Activated naive CD4-positive, alpha-beta T cell treated with anti-CD3 and anti-CD28 coated beads for 36 hours (primary cell): ENCODE data around the gene HELZ2. TPM values are rescaled to one million over a fixed set of nuclear protein-coding genes. Genes with fewer than 3 reads are reported as not detected.

ENCODE experiments used
- CTCF ChIA-PET: fragments of 350-600 bp; sonication (Branson Sonifier 250); formaldehyde crosslinking; loops from one replicate; lab custom pipeline; 2021; ENCODE audit warnings: antibody characterized with exemption; lab: Charles Lee
- DNase-seq: peaks from one replicate; pipeline ENCODE4 v3.0.0-alpha.2; 2020
- H3K27ac Mint-ChIP-seq: one replicate; pipeline ENCODE4 v1.8.0; 2021; ENCODE audit warnings: mild to moderate bottlenecking, mixed read lengths
- H3K27me3 Mint-ChIP-seq: one replicate; pipeline ENCODE4 v1.8.0; 2021; ENCODE audit warnings: low read depth, mixed read lengths
- H3K36me3 Mint-ChIP-seq: one replicate; pipeline ENCODE4 v1.8.0; 2021; ENCODE audit warnings: low read depth, mixed read lengths
- H3K4me1 Mint-ChIP-seq: one replicate; pipeline ENCODE4 v1.8.0; 2021; ENCODE audit warnings: low read depth, mixed read lengths
- H3K4me3 Mint-ChIP-seq: one replicate; pipeline ENCODE4 v1.8.0; 2021; ENCODE audit warnings: mild to moderate bottlenecking, moderate library complexity, mixed read lengths
- H3K9me3 Mint-ChIP-seq: one replicate; pipeline ENCODE4 v1.8.0; 2021; ENCODE audit warnings: mixed read lengths
- intact Hi-C: fragments of 100-400 bp; cut with micrococcal nuclease; formaldehyde crosslinking; loops from one replicate; pipeline ENCODE4 v1.15.1; 2023
- total RNA-seq, 2 experiments: library from RNA; stranded (reverse); gene quantifications; one replicate each; pipeline ENCODE4 v1.2.3, GENCODE V29; 2021

HELZ2 gene
- total RNA-seq, 2 experiments from 2014 or later: 20.0 to 20.4 TPM

- no peak overlapping the region for H3K27ac Mint-ChIP-seq
- no peak for DNase-seq
- CTCF ChIA-PET: no interaction called here
- peaks cover 9% of the 10 kb centered on the region for H3K4me1 Mint-ChIP-seq
- no peak overlapping the region for H3K4me3 Mint-ChIP-seq
- intact Hi-C loops: no loop called here
- H3K36me3 Mint-ChIP-seq: peaks cover 20% of the 10 kb centered on the region
- H3K9me3 Mint-ChIP-seq: no peaks in the 10 kb centered on the region
- H3K27me3 Mint-ChIP-seq: no peaks in the 10 kb centered on the region
Observed at GRCh38 chr20:63592661-63593060, 18.6 kb upstream of the HELZ2 start.

GRCh38 chr20:63591786-63592355 lies 17.8 kb upstream of the HELZ2 start:
- no peak overlapping the region for H3K4me3 Mint-ChIP-seq
- CTCF ChIA-PET: no interaction called here
- intact Hi-C loops: no loop called here
- no peak for DNase-seq
- no peak overlapping the region for H3K27ac Mint-ChIP-seq
- no peaks in the 10 kb centered on the region for H3K27me3 Mint-ChIP-seq
- H3K9me3 Mint-ChIP-seq: no peaks in the 10 kb centered on the region
- H3K36me3 Mint-ChIP-seq: peaks cover 20% of the 10 kb centered on the region
- H3K4me1 Mint-ChIP-seq: peaks cover 16% of the 10 kb centered on the region

DNA sequence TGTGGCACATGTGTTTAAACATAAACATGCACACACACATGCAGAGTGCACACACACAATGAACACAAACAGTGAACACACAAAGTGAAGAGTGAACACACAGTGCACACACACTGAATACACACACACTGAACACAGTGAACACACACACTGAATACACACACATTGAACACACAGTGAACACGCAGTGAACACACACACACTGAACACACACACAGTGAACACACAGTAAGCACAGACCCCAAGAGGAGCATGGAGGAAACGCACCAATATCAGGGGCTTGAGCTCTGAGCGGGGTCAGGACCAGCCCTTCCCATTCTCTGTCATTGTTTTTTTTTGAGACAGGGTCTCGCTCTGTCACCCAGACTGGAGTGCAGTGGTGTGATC lies 17.1 kb upstream of the HELZ2 start:
- Mint-ChIP-seq H3K4me3 (no peak overlapping the region), H3K27me3 (no peaks in the 10 kb centered on the region), H3K27ac (no peak overlapping the region), H3K9me3 (no peaks in the 10 kb centered on the region), H3K4me1 (peaks cover 16% of the 10 kb centered on the region), H3K36me3 (peaks cover 20% of the 10 kb centered on the region)
- CTCF ChIA-PET: no interaction called here
- DNase-seq: no peak
- intact Hi-C loops: no loop called here

- Mint-ChIP-seq H3K4me1 (peaks cover 16% of the 10 kb centered on the region), H3K9me3 (no peaks in the 10 kb centered on the region), H3K27me3 (no peaks in the 10 kb centered on the region), H3K36me3 (peaks cover 20% of the 10 kb centered on the region), H3K4me3 (no peak overlapping the region), H3K27ac (no peak overlapping the region)
- no peak for DNase-seq
- CTCF ChIA-PET: no interaction called here
- intact Hi-C loops: no loop called here
Observed at GRCh38 chr20:63590218-63591146, 16.4 kb upstream of the HELZ2 start.

DNA sequence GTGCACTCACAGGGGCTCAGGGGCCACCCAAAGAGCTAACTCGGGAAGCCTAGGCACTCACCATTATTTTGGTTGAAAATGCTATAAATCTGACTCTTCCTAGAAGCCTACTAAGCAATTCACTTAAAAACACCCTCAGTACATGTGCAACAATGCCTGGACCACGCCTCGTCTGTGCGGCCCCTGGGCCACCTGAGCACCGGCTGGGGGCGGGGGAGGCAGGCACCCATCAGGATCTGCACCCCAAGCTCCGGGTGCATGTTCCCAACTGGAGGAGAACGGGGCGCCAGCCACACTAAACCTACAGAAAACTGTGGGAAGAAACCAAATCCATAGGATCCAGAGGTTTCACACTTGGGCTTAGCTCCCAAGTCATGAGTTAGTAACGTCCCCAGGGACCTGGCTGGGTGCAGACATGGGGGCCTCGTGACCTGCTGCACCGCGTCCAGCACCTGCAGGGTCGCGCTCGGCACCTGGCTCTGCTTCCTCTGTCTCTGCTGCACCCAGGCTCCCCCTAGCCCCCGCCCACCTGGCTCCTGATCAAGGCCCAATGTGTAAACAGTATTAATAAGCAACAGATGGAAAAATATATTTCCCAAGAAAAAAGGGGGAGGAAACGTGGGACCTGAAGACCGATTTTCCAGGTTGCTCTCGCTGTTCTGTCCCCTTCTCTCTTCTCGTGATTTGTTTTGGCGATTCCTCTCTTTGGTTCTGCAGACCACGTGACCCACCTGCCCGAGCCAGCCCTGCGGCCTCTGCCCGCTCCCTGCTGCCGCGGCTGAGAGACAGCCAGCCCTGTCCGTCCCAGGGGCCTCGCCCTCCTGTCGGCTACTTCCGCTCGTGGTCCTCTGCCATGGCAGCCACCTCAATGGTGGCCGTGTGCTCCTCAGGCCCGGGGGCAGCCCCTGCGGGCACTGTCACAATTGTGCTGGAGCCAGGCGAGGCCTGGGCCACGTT lies 15.5 kb upstream of the HELZ2 start:
- DNase-seq: no peak
- H3K27me3 Mint-ChIP-seq: no peaks in the 10 kb centered on the region
- H3K9me3 Mint-ChIP-seq: no peaks in the 10 kb centered on the region
- intact Hi-C loops: no loop called here
- peaks cover 16% of the 10 kb centered on the region for H3K36me3 Mint-ChIP-seq
- CTCF ChIA-PET: interaction anchor here (0.6 kb wide), 1 partner anchor 59 kb away, joined by 3 read pairs; no protein-coding TSS in a partner anchor
- H3K4me1 Mint-ChIP-seq: peaks cover 16% of the 10 kb centered on the region
- H3K27ac Mint-ChIP-seq: no peak overlapping the region
- no peak overlapping the region for H3K4me3 Mint-ChIP-seq

GRCh38 chr20:63588641-63589041 lies 14.6 kb upstream of the HELZ2 start:
- Mint-ChIP-seq H3K4me1 (peaks cover 16% of the 10 kb centered on the region), H3K4me3 (no peak overlapping the region), H3K36me3 (peaks cover 16% of the 10 kb centered on the region), H3K27me3 (no peaks in the 10 kb centered on the region), H3K9me3 (no peaks in the 10 kb centered on the region), H3K27ac (no peak overlapping the region)
- intact Hi-C loops: no loop called here
- DNase-seq: no peak
- CTCF ChIA-PET: interaction anchor here (0.6 kb wide), 1 partner anchor 60 kb away, joined by 3 read pairs; no protein-coding TSS in a partner anchor

DNA sequence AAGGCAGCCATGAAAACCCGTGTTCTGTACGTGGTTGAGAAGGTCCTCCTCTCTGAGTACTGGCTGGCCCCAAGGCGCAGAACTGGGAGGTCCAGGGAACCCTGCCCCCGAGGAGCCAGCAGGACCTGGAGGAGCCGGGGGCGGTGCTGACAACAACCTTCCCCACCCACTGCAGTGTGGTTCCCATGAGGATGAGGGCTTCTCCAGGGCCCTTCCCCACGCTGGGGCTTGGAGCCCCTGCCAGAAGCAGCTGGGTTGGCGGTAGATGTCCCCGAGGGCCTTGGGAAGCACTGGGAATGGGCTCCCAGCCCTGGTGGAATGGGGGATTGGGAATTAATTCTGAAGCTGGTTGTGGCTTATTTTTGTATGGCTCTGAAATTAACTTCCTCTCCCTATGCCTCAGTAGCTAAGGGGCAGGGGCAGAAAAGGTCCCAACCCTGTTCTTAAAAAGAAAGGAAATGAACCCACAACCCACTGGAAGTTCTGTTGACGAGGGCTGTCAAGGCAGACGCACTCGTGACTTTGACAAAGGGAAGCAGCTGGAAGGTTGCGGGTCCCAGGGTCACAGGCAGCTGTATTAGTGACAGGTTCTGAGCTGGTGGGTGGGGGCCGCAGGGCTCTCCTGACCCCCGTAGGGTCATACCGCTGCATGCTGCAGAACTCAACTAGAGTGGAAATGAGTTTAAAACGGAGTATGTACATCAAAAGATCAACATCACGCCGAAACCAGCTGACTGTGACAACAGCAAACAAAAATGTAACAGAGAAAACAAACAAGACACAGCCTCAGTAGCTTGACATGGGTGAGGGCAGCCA lies 13.9 kb upstream of the HELZ2 start:
- no peaks in the 10 kb centered on the region for H3K27me3 Mint-ChIP-seq
- H3K36me3 Mint-ChIP-seq: peaks cover 13% of the 10 kb centered on the region
- intact Hi-C loops: no loop called here
- no peak overlapping the region for H3K27ac Mint-ChIP-seq
- peaks cover 16% of the 10 kb centered on the region for H3K4me1 Mint-ChIP-seq
- CTCF ChIA-PET: no interaction called here
- DNase-seq: no peak
- H3K4me3 Mint-ChIP-seq: no peak overlapping the region
- no peaks in the 10 kb centered on the region for H3K9me3 Mint-ChIP-seq

DNA sequence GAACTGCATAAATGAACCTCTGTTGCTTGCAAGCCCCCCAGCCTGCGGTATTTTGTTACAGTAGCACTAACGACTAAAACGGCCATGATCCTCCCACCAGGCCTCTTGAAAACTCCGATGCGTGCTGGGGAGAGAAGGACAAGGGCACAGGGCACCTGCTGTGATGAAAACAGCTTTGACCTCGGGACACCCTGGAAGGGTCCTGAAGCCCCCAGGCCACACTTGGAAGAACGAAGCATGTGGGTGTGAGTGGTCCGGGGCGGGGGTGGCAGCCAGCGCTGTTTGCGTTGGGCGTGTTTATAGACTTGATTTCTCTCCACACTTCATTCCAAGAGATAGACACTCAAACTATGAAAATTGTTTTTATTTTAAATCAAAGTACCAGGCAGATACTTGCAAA lies 13.2 kb upstream of the HELZ2 start:
- Mint-ChIP-seq H3K36me3 (peaks cover 11% of the 10 kb centered on the region), H3K27ac (no peak overlapping the region), H3K9me3 (no peaks in the 10 kb centered on the region), H3K4me3 (no peak overlapping the region), H3K4me1 (peaks cover 16% of the 10 kb centered on the region), H3K27me3 (no peaks in the 10 kb centered on the region)
- intact Hi-C loops: no loop called here
- CTCF ChIA-PET: no interaction called here
- DNase-seq: no peak

DNA sequence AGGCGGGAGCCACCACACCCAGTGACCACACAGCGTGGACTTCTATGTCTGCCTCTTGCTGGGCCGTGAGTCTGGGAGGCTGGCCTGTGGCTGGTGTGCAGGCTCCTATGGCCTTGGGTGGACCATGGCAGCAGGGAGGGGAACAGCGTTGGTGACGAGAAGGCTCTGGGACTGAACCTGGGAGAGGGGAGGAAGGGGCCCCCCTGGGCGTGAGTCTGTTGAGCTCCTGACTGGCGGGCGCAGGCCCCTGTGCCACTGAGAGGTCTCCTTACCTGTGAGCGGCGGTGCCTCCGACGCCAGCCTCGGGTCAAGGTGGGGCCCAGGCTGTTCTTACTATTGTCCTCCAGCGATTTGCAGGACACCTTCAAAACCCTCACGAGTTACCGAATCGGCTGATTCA lies 12.8 kb upstream of the HELZ2 start:
- CTCF ChIA-PET: interaction anchor here (0.5 kb wide), 1 partner anchor 307 kb away, joined by 6 read pairs; no protein-coding TSS in a partner anchor
- H3K36me3 Mint-ChIP-seq: peaks cover 11% of the 10 kb centered on the region
- H3K27ac Mint-ChIP-seq: no peak overlapping the region

DNA sequence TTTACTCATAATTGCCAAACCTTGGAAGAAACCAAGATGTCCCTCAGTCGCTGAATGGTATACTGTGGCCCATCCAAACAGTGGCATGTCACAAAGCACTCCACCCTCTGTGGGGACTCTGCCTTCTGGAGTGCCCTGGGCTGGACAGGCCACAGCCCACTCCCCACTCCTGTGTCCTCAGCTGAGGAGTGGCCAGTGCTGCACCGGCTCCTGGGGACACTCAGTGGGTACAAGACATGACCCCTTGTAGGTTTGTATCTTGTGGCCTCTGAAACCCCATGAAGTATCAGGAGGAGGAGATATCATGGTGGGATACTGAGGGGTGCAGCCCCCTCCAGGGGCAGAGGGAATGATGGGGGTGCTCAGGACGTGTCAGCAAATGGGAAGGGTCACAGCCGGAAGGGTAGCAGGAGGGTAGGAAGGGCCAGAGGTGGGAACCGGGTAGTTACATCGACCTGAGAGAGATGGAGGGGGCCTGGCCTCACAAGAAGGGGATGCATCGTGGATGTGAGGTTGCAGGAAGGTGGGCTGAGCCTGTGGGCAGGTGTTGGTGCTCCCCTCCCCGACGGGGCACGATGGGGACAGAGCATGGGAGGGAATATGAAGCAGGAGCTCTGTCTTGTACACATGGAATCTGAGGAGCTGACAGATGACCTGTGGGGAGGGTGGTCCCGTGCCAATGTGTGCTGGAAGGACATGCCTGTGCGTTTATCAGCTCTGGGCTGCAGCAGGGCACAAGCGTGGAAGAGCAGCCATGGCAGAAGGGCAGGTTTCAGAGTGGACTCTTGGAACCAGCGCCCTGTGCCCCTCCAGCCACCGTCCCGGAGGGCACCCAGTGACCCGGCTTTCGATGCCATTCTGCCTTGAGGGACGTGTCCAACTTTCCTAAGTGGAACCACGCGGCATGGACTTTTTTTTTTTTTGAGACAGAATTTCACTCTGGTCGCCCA lies 11.9 kb upstream of the HELZ2 start:
- no peaks in the 10 kb centered on the region for H3K9me3 Mint-ChIP-seq
- H3K36me3 Mint-ChIP-seq: peaks cover 7% of the 10 kb centered on the region
- DNase-seq: no peak
- H3K4me1 Mint-ChIP-seq: peaks cover 17% of the 10 kb centered on the region
- CTCF ChIA-PET: interaction anchor here (0.5 kb wide), 1 partner anchor 306 kb away, joined by 6 read pairs; no protein-coding TSS in a partner anchor
- no peak overlapping the region for H3K27ac Mint-ChIP-seq
- no peaks in the 10 kb centered on the region for H3K27me3 Mint-ChIP-seq
- no peak overlapping the region for H3K4me3 Mint-ChIP-seq
- intact Hi-C loops: no loop called here

More for the DNA sequence above, 12.8 kb upstream of the HELZ2 start:
- H3K9me3 Mint-ChIP-seq: no peaks in the 10 kb centered on the region
- no peaks in the 10 kb centered on the region for H3K27me3 Mint-ChIP-seq
- peaks cover 16% of the 10 kb centered on the region for H3K4me1 Mint-ChIP-seq
- intact Hi-C loops: no loop called here
- DNase-seq: no peak
- H3K4me3 Mint-ChIP-seq: no peak overlapping the region
